HG02588 (cell line): ENCODE data around the gene RAB17.

ENCODE experiments used
- ATAC-seq: cut with Tn5 transposase; IDR thresholded peaks from one replicate; pipeline ENCODE4 v1.9.1; 2021; ENCODE audit warnings: mild to moderate bottlenecking, moderate library complexity; ENCODE audit not compliant: unreplicated experiment

RAB17 gene, protein sequence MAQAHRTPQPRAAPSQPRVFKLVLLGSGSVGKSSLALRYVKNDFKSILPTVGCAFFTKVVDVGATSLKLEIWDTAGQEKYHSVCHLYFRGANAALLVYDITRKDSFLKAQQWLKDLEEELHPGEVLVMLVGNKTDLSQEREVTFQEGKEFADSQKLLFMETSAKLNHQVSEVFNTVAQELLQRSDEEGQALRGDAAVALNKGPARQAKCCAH

GRCh38 chr2:237590272-237591140, at the start of gene RAB17:
Gene RAB17, minus strand, starts transcription at chr2:237590734. Its CDS starts 4,580 bp downstream, at chr2:237586154.
- no peak for ATAC-seq

GRCh38 chr2:237639836-237640220, 49.3 kb upstream of the RAB17 start:
- no peak for ATAC-seq

GRCh38 chr2:237639052-237639835, 48.7 kb upstream of the RAB17 start:
- no peak for ATAC-seq

- no peak for ATAC-seq
These were observed 47.6 kb upstream of the RAB17 start for GRCh38 chr2:237638176-237638575.

DNA sequence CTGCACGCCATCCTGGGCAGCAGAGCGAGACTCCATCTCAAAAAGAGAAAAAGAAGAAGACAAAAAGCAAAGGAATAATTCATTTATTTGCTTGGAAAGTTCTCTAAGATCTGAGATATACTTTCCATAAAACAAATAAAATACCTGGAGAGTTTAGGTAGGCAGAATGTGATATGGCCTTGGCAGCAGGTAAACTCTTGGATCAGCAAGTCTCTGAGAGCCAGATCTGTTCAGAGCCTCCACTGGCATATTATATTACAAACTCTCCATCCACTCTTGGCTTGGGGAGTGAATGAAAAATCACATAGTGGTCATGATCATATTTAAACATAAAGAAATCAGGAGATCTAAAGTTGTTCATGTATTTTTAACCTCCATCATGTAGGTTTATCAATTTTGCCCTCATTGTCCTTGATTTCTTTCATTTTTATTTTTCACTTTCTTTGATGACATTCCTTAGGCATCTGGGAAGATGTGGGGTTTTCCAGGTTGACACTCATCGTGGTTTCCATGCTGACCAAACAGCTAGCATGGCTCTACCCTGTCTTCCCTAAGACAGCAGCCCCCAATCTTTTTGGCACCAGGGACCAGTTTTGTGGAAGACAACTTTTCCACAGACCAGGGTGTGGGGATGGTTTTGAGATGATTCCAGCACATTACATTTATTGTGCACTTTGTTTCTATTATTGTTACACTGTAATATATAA, 47.0 kb upstream of the RAB17 start:
- no peak for ATAC-seq

- ATAC-seq: no peak
These were observed 46.0 kb upstream of the RAB17 start for GRCh38 chr2:237636578-237636977.

GRCh38 chr2:237633061-237633561, 42.6 kb upstream of the RAB17 start:
- no peak for ATAC-seq

GRCh38 chr2:237631801-237632585, 41.5 kb upstream of the RAB17 start:
- no peak for ATAC-seq

DNA sequence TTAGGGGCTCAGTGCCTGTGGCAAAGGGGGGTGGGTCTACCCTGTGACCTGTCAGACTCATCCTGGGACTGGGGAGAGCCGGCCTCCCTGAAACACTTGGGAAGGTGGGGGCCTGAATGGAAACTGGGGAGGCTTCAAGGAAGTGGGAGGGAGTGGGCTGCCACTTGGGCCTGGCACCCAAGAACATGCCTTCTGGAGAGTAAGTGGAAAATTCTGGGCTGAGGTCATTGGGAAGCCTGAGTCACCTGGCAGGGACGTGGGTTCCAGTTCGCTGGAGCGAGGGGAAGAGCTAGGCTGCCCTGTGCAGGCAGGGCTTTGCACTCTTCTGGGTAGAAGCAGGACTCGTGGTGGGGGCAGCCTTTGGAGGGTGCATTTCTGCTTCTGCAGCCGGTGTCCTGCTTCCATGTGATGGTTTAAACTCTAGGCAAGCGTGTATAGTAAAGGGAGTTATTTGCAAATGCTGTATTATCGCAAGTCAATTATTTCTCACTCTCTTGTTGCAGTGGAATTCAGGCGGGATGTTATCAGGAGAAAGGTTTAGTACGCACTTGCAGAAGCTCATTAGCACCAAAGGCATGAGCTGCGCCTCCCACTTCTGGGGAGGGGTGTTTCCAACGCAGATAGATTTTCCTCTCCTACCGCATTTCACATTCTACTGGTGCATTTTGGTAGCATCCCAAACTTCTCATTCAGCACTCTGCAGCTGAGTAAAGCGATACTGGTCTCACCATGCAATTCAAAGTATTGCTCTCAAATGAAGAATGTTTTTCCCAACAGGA, 40.7 kb upstream of the RAB17 start:
- ATAC-seq: no peak

DNA sequence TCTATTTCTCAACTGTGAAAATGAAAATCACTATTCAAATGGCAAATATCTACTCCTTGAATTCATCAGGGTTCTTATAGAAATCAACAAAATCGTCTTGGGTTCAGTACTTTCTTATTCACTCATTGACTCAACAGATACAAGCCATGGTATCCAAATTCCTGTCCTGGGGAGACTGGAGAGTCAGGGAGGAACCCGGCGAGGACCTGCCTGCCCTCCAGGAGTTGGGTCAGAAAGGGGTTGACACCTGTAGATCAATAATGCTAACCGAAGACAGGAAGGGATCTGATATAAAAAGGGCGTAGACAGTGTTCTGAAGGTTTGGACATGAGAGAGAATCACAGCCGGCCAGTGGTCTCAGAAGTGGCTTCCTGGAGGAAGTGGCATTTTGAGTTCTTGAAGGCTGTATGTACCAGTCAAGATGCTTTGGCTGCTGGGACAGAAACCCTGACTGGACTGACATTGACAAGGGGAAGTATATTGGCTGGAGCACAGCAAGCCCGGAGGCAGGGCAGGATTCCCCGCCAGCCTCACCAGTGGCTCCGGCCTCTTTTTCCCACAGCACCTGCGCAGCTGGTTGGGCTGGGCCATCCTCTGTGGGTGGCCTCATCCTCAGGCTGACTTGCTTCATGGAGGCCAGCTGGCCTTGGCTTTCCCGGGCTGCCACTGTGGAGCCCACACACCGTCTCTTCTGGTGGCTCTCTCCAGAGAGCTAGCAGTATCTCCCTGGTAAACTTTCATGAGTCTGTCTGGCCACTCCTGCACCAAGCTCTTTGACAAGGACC, 39.9 kb upstream of the RAB17 start:
- ATAC-seq: no peak

GRCh38 chr2:237629739-237630138, 39.2 kb upstream of the RAB17 start:
- ATAC-seq: no peak

- ATAC-seq: no peak
These were observed 38.6 kb upstream of the RAB17 start for GRCh38 chr2:237629188-237629534.

DNA sequence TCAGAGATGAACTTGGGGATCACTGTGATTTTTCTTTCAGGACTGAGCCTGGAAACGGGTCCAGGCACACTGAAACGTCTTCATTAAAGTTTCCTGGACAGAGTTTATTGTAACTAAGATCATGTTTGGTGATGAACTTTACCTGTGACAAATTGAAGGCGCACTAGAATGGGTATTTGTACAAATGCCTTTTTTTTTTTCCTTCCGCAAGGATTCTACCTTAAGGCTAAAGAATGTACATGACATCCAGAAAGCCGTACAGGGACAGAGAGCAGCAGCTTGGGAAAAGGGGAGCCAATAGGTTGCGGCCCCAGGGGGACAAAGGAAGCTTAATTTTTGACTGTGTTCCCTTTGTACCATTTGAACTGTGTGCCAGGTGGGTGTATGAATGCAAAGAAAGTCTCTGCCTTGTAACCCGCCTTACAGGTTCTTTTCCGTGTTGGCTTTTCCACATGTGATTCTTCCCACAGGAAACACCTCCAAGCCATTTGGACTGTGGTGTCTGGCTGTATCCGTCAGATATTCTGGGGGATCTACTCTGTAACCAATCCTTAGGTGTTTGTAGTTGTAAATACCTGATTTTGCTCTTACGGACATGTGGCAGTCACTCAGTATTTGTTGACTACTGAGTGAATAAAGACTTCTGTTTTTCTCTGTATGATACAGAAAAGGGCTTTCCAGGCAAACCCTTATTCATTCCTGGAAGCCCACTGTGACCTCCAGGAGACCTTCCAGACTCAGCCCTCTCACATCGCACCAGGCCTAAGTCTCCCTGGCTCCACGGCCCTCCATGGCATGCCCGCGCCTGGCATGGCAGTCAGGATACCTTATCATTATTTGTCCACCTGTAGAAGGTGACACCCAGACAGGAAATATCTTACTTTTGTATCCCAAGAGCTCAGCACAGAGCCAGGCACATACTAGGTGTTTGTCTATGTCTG, 38.0 kb upstream of the RAB17 start:
- ATAC-seq: no peak

DNA sequence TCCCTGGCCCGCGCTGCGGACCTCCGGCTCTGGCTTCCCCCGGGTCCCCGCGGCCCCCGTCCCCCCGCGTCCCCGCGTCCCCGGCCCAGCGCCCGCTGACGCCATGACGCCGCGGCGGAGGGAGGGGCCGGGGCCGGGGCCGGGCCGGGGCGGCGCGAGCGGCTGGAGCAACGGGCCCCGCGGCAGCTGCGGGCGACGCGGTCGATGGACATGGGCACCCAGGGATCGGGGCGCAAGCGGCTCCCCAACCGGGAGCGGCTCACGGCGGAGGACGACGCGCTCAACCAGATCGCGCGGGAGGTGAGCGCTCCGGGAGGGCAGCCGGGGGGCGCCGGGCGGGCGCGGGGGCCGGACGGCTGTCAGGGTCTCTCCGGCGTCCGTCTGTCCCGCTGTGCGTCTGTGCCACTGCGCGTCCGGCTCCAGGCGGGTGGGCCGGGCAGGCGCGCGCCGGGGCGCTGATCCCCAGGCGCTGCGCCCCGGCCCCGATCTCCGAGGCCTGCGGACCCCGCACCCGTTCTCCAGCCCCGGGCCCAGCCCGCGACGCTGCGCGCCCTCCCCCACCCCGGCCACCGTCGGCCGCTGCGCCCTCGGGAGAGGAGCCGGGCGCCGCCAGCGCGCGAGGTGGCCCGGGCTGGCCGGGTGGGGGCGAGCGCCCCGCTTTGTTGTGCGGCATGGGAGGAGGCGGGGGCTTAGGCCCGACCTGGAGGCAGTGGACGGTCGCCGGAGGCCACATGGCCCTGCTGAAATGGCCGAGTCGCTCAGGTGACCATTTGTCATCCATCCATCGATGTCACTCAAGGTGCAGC, 37.1 kb upstream of the RAB17 start, which contains the start of gene LRRFIP1:
LRRFIP1 (plus strand) TSS at position 147 of the 806 bp plus-strand sequence; CDS start at position 205, 58 bp downstream.
- ATAC-seq: no peak

- no peak for ATAC-seq
These were observed 36.4 kb upstream of the RAB17 start for GRCh38 chr2:237626813-237627440.

DNA sequence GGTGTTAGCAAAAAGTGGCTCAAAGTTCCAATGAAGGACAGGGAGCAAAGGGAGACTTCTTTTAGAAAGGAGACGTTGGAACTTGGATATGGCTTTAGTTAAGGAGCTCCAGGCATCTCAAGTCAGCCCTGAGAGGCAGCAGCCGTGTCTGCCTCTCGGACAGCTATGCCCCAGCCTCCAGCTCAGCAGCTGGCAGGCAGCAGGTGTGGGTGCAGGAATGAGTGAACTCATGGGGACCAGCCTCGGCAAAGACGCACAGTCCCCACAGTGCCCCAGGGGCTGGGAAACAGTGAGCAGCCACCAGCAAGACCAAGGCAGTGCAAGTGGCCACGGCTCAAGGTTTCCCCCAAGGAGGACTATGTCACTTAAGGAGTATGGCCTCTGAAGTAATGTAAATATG, 35.2 kb upstream of the RAB17 start:
- ATAC-seq: no peak
